Thyroid gland (tissue), 4 donors: ENCODE data around the gene PDXK. TPM values are rescaled to one million over a fixed set of nuclear protein-coding genes. Genes with fewer than 3 reads are reported as not detected.

ENCODE experiments used
- DNase-seq, 2 donors: peaks; one replicate each; pipeline ENCODE4 v3.0.0-alpha.2; 2019
- H3K27ac ChIP-seq, 3 donors: fragments of 200-600 bp; sonication (generic); 1 replicate in 2 of 3; 2 replicates in 1 of 3; pipeline ENCODE4 v1.5.1; 2016 to 2019; ENCODE audit warnings: mild to moderate bottlenecking in 1 of 3, moderate library complexity in 1 of 3
- H3K27me3 ChIP-seq: fragments of 200-600 bp; sonication (generic); one replicate; pipeline ENCODE4 v1.5.1; 2019
- H3K36me3 ChIP-seq, 2 donors: fragments of 200-600 bp; sonication (generic); one replicate each; pipeline ENCODE4 v1.5.1; 2016 to 2019
- H3K4me1 ChIP-seq, 2 donors: fragments of 200-600 bp; sonication (generic); one replicate each; pipeline ENCODE4 v1.5.1; 2017 to 2019
- H3K4me3 ChIP-seq, 3 donors: fragments of 200-600 bp; sonication (generic); replicated peaks in 1 of 3; 1 replicate in 2 of 3; 2 replicates in 1 of 3; pipeline ENCODE4 v1.5.1; 2016; ENCODE audit warnings: mild to moderate bottlenecking in 1 of 3
- H3K9me3 ChIP-seq: fragments of 200-600 bp; sonication (generic); one replicate; pipeline ENCODE4 v1.5.1; 2017
- POLR2A ChIP-seq, 2 donors: fragments of 450-650 bp; IDR thresholded peaks; one replicate each; pipeline ENCODE4 v1.6.1; 2017; ENCODE audit warnings: antibody characterized with exemption in 2 of 2, mild to moderate bottlenecking in 2 of 2, moderate library complexity in 1 of 2
- WGBS, 2 donors: methylation state at CpG; one replicate each; pipeline ENCODE4 v1.1.5; 2017; 5-methylcytosine and 5-hydroxymethylcytosine counted together
- intact Hi-C: fragments of 100-400 bp; cut with DNase I; formaldehyde crosslinking; loops from one replicate; pipeline ENCODE4 v1.15.1; 2023
- total RNA-seq, 4 donors: library from RNA; depleted of rRNA; stranded (reverse); fragments of >200 nt; gene quantifications; one replicate each; pipeline ENCODE4 v1.2.3, GENCODE V29; 2016
- TF ChIP-seq, protein P1 (sequence below), 6 experiments: fragments of 200-600 bp in 3 of 6; fragments of 450-650 bp in 3 of 6; sonication (generic) in 3 of 6; IDR thresholded peaks; one replicate each; pipeline ENCODE4 v1.5.1; 2016 to 2019; ENCODE audit warnings: antibody characterized with exemption in 6 of 6, mild to moderate bottlenecking in 2 of 6, inconsistent platforms in 1 of 6, moderate library complexity in 1 of 6

PDXK gene
- total RNA-seq, 4 donors from 2014 or later: 70.6 to 95.5 (median 92.4) TPM

DNA sequence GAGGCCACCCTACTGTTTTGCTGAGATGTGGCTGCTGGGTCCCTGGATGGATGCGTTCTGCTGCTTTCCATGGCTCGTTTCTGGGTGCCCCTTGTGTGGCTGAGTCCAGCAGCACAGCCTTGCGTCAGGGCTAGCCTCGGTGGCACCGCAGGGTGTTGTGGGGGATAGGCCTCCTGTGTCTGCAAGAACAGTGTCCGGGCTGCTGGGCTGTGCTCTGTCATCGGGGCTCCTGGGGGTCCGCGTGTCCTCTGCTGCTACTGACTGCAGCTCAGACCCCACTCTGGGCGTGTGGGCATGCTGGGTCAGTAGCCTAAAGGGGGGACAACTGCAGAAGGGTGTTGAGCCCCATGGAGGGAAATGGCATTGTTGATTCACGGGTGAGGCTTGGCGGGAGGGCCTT is 75.4 kb downstream of the PDXK start:
- Histone ChIP-seq H3K4me3 (no peak overlapping the region), H3K27me3 (no peaks in the 10 kb centered on the region), H3K9me3 (no peaks in the 10 kb centered on the region), H3K27ac (no peak overlapping the region), H3K36me3 (peaks cover 46 to 62% of the 10 kb centered on the region in 2 donors), H3K4me1 (peaks cover 8 to 10% of the 10 kb centered on the region in 2 donors)
- intact Hi-C loops: no loop called here
- 60 to 89% methylated on average over 2 to 5 of the region's 12 CpGs for WGBS, 2 donors
- no peak for DNase-seq
- TF ChIP-seq POLR2A (IDR thresholded peaks at IDR 0.05): no peak
- TF ChIP-seq, protein P1, sequence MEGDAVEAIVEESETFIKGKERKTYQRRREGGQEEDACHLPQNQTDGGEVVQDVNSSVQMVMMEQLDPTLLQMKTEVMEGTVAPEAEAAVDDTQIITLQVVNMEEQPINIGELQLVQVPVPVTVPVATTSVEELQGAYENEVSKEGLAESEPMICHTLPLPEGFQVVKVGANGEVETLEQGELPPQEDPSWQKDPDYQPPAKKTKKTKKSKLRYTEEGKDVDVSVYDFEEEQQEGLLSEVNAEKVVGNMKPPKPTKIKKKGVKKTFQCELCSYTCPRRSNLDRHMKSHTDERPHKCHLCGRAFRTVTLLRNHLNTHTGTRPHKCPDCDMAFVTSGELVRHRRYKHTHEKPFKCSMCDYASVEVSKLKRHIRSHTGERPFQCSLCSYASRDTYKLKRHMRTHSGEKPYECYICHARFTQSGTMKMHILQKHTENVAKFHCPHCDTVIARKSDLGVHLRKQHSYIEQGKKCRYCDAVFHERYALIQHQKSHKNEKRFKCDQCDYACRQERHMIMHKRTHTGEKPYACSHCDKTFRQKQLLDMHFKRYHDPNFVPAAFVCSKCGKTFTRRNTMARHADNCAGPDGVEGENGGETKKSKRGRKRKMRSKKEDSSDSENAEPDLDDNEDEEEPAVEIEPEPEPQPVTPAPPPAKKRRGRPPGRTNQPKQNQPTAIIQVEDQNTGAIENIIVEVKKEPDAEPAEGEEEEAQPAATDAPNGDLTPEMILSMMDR (IDR thresholded peaks at IDR 0.05): no peak

DNA sequence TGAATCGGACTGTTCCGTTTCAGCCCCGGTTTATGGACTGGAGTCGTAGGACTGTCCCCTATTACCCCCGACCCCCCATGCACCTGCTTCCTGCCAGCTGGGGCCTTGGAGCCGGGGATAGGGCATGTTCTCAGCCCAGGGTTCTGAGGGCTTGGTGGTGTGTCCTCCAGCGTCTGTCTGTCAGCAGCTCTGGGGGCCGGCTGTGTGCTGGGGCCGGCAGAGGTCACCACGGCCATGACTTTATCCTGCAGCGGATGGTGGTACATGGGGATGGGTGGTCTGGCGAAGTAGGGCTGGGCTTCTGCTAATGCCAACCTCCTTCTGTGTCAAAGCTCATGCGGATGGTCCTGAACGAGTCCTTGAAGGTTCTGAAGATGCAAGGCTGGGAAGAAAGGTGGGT is 75.9 kb downstream of the PDXK start:
- Histone ChIP-seq H3K9me3 (no peaks in the 10 kb centered on the region), H3K27me3 (no peaks in the 10 kb centered on the region), H3K27ac (no peak overlapping the region), H3K4me1 (peaks cover 8% of the 10 kb centered on the region in 2 donors), H3K4me3 (no peak overlapping the region), H3K36me3 (peaks cover 48 to 67% of the 10 kb centered on the region in 2 donors)
- TF ChIP-seq POLR2A (IDR thresholded peaks at IDR 0.05): no peak
- TF ChIP-seq, protein P1 (IDR thresholded peaks at IDR 0.05): no peak
- no peak for DNase-seq
- intact Hi-C loops: no loop called here
- WGBS, 2 donors: 87 to 89% methylated on average over 13 to 14 of the region's 14 CpGs

DNA sequence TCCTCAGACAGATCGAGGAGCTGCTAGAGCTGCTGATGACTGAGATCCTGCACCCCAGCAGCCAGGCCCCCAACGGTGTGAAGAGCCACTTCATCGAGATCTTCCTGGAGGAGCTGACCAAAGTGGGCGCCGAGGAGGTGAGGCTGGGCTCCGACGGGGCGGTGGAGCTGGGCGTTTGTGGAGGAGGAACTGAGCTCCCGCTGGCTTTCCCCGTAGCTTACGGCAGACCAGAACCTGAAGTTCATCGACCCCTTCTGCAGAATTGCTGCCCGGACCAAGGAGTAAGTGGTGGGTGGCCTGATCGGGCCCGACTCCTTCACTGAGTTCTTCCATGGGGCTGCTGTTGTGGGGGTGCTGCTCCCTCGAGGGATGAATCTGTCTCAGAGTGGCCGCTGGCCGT is 78.5 kb downstream of the PDXK start:
- H3K27ac ChIP-seq: no peak overlapping the region
- TF ChIP-seq POLR2A (IDR thresholded peaks at IDR 0.05): no peak
- TF ChIP-seq, protein P1 (IDR thresholded peaks at IDR 0.05): no peak
- DNase-seq: no peak
- H3K4me1 ChIP-seq: no peaks in the 10 kb centered on the region
- 88 to 93% methylated on average over 7 to 18 of the region's 19 CpGs for WGBS, 2 donors
- H3K27me3 ChIP-seq: no peaks in the 10 kb centered on the region
- intact Hi-C loops: no loop called here
- H3K36me3 ChIP-seq: peaks cover 61 to 83% of the 10 kb centered on the region in 2 donors
- no peak overlapping the region for H3K4me3 ChIP-seq
- no peaks in the 10 kb centered on the region for H3K9me3 ChIP-seq

DNA sequence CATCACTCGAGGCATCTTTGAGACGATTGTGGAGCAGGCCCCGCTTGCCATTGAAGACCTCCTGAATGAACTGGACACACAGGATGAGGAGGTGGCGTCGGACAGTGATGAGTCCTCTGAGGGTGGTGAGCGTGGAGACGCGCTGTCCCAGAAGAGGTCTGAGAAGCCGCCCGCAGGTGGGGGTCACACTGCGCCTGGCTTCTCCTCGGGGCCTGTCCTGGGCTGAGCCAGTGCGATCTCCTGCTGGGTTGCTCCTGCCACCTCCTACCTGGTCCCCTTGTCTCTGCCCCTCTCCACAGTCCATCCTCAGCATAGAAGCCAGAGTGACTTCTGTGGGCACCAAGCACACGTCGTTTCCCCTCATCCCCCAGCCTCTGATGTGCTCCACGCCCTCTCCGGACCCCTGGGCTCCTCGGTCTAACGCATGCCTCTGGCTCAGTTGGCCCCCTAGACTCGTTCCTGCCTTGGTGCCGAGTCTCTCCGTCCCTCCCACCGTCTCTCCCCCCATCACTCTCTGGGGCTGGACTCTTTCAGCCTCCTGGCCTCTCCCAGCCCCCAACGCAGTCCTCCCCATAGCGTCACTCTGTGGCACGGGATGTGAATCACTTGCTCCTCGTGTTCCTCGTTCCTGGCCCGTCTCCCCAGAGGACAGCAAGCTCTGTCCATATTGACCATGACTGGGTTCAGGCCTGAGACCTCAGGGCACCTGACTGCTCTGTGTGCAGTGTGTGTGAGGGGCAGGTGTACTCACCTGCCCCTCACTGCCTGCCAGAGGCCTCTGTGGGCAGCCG is 79.2 kb downstream of the PDXK start:
- no peak for DNase-seq
- no peaks in the 10 kb centered on the region for H3K9me3 ChIP-seq
- no peaks in the 10 kb centered on the region for H3K27me3 ChIP-seq
- 92 to 97% methylated on average over 30 of the region's 30 CpGs for WGBS, 2 donors
- H3K36me3 ChIP-seq: peaks cover 61 to 78% of the 10 kb centered on the region in 2 donors
- no peak overlapping the region for H3K4me3 ChIP-seq
- TF ChIP-seq, protein P1 (IDR thresholded peaks at IDR 0.05): no peak
- TF ChIP-seq POLR2A (IDR thresholded peaks at IDR 0.05): no peak
- no peaks in the 10 kb centered on the region for H3K4me1 ChIP-seq
- no peak overlapping the region for H3K27ac ChIP-seq
- intact Hi-C loops: no loop called here

DNA sequence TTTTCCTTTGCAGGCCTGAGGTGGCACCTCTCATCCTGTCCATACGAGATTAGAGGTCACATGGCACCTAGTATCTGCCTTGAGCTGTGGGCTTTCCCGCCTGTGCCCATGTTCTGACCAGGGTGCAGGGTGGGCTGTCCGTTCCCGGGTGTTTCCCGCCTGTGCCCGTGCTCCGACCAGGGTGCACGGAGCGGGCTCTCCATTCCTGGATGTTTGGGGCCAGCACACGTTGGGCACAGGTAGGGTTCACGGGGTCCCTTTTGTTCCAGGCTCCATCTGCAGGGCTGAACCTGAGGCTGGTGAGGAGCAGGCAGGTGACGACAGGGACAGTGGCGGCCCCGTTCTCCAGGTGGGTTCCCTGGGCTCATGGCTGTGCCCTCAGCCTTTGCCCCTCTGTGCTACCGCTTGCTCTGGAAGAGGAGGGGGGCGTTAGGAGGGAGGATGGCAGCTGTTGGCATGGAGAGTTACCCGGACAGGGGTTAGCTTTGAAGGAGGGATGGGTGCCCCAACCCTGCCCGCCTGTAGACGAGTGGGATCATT is 80.4 kb downstream of the PDXK start:
- 88 to 93% methylated on average over 17 to 18 of the region's 19 CpGs for WGBS, 2 donors
- Histone ChIP-seq H3K4me1 (no peaks in the 10 kb centered on the region), H3K4me3 (no peak overlapping the region), H3K27ac (no peak overlapping the region), H3K36me3 (peaks cover 60 to 78% of the 10 kb centered on the region in 2 donors), H3K27me3 (no peaks in the 10 kb centered on the region), H3K9me3 (no peaks in the 10 kb centered on the region)
- intact Hi-C loops: no loop called here
- no peak for DNase-seq
- no peak for TF ChIP-seq POLR2A (IDR thresholded peaks at IDR 0.05)
- TF ChIP-seq, protein P1 (IDR thresholded peaks at IDR 0.05): no peak
